GM21825 (cell line): ENCODE results near the gene CCDC83.
"Not testable (repeated sequence)": the region's sequence is repeated elsewhere in the genome, so short reads cannot be mapped to it uniquely, and the experiment has no call there.

ENCODE experiments used
- ATAC-seq: cut with Tn5 transposase; IDR thresholded peaks from one replicate; pipeline ENCODE4 v1.9.1; 2021; ENCODE audit warnings: mild to moderate bottlenecking, moderate library complexity; ENCODE audit not compliant: unreplicated experiment

The CCDC83 gene

DNA sequence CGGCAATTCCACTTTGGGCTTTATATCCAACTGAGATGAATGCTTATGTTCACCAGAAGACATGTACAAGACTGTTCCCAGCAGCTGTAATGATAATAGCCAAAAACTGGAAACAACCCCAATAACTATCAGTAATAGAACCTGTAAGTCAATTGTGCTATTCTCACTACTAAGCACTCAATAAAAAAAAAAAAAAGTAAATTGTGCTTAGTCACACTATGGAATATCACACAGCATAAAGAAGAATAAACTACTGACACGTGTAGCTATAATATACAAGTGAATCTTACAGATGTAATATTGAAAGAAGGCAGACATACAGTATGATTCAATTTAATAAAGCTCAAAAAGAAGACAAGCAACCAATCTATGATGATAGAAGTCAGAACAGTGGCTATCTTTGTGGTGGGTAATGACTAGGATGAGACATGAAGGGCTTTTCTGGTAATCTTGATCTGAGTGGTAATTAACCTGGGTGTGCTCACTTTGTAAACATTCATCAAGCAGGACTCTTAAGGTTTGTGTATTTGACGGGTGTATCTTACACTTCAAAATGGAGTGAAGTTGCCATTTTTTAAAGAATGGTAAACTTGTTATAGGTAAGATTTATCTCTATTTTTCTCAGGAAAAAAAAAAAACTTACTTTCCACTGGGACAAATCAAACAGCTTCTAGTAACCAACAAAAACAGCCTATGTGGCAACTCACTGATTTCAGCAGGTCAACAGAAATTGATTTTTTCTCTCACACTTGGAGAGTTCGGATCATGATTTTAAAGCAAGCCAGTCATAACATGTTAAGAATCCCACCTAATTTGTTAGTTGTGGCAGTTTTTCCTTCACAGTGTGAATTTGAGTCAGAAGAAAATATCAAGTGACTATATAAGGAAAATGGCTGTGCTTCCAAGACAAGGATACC, 84.2 kb downstream of the CCDC83 start:
- ATAC-seq = no peak

GRCh38 chr11:85941380-85941973, 86.3 kb downstream of the CCDC83 start:
- ATAC-seq = no peak

DNA sequence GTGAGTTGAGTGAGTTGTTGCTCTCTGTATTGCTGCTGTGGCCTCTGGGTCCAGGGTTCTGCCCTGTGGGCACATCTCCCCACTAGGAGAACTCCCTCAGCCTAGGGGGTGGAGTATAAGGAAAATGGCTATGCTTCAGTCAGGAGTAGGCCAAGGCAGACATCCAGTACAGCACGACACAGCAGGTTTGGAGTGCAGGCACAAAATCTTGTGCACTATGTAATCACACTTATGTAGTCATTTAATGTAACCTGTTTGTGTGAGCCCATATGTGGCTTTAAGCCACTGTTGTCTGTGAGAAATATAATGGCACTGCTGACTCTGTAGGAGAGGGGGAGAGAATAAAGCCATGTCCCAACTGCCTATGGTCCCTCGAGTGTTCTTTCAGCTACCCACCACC, 90.1 kb downstream of the CCDC83 start:
- ATAC-seq = no peak

DNA sequence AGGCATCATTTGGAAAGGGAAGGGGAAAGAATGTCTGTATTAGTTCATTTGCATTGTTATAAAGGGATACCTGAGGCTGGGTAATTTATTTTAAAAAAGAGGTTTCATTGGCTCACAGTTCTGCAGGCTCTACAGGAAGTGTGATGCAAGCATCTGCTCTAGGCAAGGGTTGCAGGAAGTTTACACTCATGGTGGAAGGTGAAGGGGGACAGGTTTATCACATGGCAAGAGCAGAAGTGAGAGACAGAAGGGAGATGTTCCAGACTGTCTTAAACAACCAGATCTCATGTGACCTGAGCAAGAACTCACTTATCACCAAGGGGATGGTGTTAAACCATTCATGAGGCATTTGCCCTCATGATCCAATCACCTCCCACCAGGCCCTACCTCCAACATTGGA, 90.6 kb downstream of the CCDC83 start:
- no peak for ATAC-seq

DNA sequence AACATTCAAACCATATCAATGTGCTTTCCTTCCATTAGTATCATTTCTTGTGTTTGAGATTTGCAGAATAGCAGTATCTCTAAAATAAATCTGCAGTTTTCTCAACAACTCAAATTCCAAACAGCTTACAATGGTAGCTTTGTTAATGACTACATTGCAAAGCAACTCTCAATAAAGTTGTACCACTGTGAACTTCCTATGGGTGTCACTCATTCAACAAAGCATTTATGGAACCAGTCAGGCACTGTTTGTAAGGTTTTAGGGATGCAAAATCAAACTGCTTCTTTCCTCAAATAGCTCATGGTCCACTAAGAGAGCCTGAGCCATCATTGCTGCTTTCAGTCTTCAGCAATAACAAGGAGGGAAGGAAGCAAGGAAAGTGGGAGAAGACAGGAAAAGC, 91.0 kb downstream of the CCDC83 start:
- no peak for ATAC-seq

DNA sequence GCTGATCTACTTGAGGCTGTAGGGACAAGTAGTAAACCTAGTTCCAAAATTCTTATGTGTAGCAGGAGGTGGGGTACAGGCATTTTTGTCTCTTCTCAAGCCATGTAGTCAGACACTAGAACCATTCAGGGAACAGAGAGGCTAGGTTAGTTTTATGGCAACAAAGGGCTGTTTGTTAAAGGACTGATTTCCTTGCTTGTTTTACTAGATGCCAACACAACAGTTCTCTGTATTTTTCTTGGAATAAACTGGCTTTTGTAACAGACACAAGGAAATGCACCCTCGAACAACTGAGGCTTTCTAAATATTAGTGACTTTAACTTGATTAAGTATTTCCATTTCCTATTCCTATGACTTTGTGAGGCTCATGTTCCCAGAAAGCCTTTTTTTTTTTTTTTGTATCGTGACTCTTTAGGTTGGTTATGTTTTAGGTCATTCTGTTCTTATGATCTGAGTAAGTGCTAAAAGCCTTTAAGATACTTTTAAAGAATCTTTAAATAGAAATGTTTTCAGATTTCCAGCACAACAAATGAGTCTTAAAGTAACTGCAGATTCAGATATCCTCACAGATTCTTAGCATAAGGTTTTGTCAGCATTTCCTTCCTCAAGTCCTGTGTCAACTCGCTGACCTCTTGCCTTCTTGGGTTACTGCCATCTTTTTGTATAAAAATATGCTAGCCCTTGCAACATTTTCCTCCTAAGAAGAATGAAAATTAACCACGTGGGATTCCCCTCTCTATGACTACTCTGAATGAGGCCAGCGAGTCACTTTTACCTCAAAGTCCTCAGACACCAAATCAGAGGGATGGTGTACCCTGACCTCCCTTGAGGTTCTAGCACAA, 92.5 kb downstream of the CCDC83 start:
- no peak for ATAC-seq

GRCh38 chr11:85948884-85949283, 93.7 kb downstream of the CCDC83 start:
- ATAC-seq = no peak

GRCh38 chr11:85949798-85950197, 94.6 kb downstream of the CCDC83 start:
- no peak for ATAC-seq

GRCh38 chr11:85950317-85951048, 95.3 kb downstream of the CCDC83 start:
- no peak for ATAC-seq

- no peak for ATAC-seq
These were observed 95.8 kb downstream of the CCDC83 start for GRCh38 chr11:85951049-85951405.

DNA sequence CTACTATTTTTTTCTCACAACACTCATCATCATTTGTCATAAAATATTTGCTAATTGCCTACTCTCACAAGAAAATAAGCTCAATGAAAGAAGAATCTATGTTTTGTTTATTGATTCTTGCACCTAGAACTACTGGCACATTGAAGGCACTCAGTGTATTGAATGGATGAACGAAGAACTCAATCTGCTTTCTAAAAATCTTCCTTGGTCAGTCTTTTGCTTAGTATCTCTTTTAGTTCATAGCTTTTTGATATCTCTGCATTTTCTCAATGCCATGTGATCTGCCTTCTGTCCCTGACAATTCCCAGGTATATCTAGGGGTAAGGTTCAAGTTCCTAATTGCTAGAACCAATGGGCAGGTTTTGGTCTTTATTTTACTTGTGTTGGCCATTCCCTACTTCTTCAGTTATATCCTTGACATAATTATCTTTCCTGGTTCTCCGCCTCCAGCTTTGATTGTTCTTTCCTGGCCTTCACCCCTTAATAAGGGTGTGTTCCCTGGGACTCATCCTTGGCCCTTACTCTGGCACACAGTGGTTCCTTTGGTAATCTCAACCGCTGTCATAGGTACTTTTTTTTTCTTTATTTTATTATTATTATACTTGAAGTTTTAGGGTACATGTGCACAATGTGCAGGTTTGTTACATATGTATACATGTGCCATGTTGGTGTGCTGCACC, 96.4 kb downstream of the CCDC83 start:
- no peak for ATAC-seq

DNA sequence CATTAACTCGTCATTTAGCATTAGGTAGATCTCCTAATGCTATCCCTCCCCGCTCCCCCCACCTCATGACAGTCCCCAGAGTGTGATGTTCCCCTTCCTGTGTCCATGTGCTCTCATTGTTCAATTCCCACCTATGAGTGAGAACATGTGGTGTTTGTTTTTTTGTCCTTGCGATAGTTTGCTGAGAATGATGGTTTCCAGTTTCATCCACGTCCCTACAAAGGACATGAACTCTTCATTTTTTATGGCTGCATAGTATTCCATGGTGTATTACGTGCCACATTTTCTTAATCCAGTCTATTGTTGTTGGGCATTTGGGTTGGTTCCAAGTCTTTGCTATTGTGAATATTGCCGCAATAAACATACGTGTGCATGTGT, 96.9 kb downstream of the CCDC83 start:
- not testable (repeated sequence) for ATAC-seq

- ATAC-seq = no peak
These were observed 98.4 kb downstream of the CCDC83 start for GRCh38 chr11:85953491-85954143.

DNA sequence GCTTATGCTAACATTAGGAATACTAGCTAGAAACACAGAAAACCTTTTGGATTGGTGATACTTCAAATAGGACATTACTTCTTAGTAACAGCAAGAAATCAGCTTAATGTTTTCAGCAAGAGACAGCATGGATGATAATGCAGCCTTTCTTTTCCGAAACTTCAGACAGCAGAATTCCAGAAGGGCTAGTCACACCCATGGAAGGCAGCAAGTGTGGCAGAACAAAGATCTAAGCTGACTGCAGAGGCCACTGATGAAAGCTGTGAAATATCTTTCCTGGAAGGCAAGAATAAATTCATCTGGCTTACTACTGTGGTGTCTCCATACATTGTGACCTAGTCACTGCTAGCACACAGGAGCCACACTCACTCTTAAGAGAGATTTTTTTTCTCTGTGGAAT, 100.3 kb downstream of the CCDC83 start:
- no peak for ATAC-seq

GRCh38 chr11:85960678-85961077, 105.5 kb downstream of the CCDC83 start:
- no peak for ATAC-seq

DNA sequence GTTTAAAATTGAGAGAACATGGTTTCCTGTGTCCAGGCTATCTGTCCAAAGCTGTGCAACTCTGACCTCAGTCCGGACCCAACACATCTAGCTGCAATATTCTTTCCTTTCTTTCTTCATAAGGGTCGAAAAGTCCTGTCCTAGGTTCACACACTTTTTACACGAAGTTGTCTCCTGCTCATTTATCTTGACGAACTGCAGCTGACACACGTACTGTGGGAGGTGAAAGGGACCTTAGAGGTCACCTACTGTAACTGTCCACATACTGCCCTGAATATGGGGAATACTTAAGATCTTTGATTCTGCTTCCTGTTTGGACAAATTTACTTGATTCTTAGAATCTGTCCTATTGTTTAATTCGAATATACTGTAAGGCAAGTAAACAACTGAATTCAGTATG, 105.9 kb downstream of the CCDC83 start:
- no peak for ATAC-seq

- ATAC-seq = no peak
These were observed 106.8 kb downstream of the CCDC83 start for GRCh38 chr11:85961930-85962363.

GRCh38 chr11:85965202-85965601, 110.0 kb downstream of the CCDC83 start:
- ATAC-seq = no peak

GRCh38 chr11:85967457-85967856, 112.3 kb downstream of the CCDC83 start:
- no peak for ATAC-seq
